Kidney capillary endothelial cell (primary cell): Measurements from ENCODE around the gene OAS2.

Source experiments
- DNase-seq: peaks from one replicate; pipeline ENCODE4 v3.0.0-alpha.2; 2018; ENCODE audit warnings: low spot score

OAS2 gene

DNA sequence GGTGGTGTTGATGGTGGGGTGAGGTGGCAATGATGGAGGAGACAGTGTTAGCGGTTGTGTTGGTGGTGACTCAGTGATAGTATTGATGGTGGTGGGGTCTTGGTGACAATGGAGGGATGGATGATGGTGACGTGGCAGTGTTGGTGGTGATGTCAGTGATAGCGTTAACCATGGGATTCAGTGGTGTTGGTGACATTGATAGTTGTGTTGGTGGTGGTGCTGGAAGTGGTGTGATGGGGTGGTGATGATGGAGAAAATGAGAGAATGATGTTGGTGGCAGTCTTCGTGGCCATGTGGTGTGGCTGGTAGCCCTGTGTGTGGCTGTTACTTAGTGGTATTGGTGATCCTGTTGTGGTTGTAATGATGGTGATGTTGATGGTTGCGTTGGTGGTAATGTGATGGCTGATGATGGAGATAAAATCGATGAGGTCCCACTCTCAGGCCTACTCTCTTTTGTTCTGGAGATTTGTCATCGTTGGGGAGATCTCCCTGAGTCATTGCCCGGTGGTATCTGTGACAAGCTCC is 80.8 kb downstream of the OAS2 start:
- DNase-seq = no peak

DNA sequence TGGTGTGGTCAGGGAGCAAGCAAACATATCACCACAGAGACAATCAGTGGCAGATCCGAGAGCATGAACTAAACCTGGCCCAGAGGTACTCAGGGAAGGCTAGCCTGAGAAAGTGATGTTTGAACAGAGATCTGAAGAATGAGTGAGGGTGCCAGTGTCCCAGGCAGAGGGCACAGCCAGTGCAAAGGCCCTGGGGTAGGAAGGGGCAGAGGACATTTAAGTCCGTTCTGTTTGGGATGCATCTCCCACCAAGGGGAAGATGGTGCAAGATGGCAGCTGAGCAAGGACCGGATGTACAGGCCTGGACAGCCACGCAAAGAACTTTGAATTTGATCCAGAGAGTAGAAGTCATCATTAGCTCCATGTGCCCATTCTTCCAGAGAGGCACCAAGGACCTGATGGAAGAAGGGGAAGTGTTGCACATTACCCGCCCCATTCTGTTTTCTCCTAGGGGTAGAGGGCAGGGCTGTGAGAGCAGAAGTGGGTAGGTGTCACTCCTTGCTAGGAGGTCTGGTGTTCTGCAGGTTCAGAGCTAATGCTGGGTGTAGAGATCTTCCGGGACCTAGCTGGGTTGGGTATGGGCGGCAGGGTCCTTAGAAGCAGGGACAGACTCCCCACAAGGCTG is 82.1 kb downstream of the OAS2 start:
- no peak for DNase-seq

DNA sequence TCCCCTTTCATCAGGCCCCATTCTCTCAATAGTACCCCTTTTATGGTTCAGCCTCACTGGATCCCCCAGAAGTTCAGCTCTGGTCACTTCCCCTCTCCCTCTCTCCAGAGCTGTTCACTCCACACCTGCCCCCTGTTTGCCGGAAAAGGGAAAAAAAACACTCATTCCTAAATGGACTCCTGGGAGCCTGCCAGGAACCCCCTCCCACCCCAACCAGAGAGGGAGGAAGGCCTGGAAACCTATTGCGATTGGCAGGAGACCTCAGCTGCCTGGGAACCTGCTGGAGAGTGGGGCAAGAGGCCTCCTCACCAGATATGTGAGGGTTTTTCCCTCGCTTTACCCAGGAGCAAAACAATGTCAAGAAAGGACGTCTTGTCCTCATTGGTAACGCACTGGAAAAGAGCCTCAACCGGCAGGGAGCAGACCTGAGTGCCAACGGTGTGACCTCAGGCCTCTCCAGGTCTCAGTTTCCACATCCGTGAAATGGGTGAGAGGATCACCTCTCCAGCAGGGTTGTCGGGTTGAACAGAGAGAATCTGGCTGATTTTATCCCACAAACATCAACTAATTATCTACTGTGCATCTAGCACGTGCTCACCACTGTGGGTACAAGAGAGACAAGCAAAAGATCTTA is 82.9 kb downstream of the OAS2 start:
- no peak for DNase-seq
